ENCODE data around the gene BCR.

BCR gene

GRCh38 chr22:23280356-23281052 lies 100.2 kb downstream of the BCR start:
- no peak for DNase-seq

DNA sequence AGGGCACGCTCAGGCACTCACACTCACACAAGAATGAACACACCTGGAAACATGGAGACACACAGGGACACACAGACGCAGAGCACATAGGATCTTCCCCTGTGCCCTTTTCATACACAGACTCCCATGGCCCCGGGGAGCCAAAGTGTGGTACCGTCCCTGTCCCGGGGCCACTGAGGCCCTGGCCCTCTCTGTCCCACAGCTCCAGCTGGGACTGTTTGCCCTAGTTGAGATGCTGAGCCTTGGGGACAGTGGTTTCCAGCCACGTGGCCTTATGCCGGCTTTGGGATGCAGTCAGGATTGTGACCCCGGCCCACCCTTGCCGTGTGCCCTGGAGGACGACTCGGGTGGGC lies 100.7 kb downstream of the BCR start:
- no peak for DNase-seq

DNA sequence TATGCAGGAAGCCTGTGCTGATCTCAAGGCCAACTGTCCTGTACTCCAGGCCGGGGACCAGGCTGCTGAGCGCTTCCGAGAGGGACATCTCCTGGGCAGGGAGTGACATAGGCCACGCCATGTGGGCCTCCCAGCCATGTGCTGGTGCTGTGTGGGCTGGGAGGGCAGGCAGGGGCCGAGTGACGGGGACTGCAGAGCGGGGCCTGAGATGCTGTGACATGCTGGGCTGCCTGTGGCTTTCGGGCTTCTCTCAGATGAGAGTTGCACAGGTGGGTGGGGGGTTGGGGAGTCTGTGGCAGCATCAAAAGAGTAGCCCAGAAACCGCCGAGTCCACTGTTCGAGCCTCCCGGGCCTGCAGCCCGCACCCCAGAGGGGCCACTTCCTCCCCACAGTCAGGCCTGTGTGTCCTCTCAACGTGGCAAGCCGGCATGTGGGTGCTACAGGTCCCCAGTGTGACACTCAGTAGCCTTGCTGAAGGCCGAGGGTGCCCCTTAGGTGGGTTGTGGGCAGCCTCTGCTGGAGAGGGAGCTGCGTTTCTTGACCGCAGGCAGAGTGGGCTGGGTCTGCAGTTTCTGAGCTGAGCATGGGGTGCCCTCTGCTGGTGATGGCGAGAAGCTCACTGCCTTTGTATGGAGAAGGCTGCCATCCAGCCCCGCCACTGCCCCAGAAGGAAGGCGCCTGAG lies 101.2 kb downstream of the BCR start:
- no peak for DNase-seq

DNA sequence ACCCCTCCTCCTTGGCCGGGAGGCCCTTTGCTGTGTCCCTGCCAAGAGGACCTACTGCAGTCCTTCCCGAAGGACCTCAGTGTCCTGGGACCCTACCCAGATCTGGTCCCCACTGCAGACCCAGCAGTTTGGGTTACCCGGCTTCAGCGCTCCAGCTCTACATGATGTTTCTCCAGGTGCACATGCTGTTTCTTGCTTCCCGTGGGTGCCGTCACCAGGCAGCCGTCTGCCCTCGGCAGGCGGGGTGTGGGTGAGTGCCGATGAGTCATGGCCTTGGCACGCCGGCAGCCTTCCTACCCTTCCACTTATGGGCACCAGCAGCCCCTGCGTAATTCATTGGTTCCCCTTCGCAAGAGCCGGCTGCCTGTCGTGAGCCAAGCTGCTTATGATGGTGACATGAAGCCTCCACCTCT lies 101.8 kb downstream of the BCR start:
- DNase-seq: no peak

DNA sequence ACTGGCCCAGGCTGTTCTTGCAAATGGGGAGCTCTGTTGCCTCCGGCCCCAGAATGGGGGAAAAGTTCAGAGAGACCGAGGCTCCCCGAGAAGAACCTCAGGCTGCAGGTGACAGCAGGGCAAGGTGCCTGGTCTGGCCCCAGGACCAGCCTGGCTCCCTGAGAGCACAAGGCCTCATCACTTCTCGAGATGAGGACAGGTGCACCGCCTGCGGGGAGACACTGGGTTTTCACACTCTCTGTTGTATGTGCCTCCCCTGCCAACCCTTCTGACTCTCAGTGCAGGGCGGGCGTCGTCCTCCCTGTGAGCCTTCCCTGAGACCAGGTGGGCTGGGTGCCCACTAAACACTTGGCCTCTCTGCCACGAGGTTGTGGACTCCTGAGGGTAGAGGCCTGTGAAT lies 102.2 kb downstream of the BCR start:
- no peak for DNase-seq

DNA sequence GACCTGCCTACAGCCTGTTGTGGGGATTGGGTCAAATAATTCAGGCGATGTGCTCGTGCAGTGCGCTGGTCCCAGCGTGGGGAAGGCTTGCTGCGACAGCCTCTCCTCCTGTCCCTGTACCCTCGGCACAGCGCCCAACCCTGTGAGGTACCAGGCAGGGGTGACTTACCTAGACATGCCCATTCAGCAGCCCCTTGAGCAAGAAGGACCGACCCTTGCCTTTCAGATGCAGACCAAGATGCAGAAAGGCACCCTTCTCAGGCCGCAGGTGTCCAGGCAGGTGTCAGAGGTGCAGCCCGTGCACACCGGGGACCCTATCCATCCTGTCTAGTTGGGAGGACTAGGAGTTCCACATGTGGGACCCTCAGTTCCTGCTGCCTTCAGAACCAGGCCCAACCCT lies 102.7 kb downstream of the BCR start:
- no peak for DNase-seq

- no peak for DNase-seq
Observed at GRCh38 chr22:23283591-23284503, 103.5 kb downstream of the BCR start.

- no peak for DNase-seq
Observed at GRCh38 chr22:23284504-23285033, 104.3 kb downstream of the BCR start.

DNA sequence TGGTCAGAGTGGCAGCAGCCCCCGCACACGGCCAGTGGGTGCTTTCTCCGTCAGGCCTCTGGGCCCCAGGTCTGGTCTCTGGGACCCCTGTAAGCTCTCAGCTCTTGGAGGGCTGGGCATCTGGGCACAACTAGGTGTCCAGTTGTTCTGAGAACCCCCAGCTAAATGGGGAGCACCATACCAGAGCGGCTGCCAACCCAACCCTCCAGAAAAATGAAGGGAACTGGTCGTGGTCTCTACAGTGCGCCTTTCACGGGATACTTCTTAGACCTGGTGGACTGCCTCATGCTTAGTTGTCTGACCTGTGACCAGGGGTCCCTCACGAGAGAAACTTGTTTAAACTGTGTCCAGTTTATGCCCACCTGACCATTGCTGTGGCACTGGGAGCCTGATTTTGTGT lies 104.9 kb downstream of the BCR start:
- DNase-seq: no peak

GRCh38 chr22:23285734-23286133 lies 105.4 kb downstream of the BCR start:
- no peak for DNase-seq

- DNase-seq: no peak
Observed at GRCh38 chr22:23286296-23286695, 106.0 kb downstream of the BCR start.

DNA sequence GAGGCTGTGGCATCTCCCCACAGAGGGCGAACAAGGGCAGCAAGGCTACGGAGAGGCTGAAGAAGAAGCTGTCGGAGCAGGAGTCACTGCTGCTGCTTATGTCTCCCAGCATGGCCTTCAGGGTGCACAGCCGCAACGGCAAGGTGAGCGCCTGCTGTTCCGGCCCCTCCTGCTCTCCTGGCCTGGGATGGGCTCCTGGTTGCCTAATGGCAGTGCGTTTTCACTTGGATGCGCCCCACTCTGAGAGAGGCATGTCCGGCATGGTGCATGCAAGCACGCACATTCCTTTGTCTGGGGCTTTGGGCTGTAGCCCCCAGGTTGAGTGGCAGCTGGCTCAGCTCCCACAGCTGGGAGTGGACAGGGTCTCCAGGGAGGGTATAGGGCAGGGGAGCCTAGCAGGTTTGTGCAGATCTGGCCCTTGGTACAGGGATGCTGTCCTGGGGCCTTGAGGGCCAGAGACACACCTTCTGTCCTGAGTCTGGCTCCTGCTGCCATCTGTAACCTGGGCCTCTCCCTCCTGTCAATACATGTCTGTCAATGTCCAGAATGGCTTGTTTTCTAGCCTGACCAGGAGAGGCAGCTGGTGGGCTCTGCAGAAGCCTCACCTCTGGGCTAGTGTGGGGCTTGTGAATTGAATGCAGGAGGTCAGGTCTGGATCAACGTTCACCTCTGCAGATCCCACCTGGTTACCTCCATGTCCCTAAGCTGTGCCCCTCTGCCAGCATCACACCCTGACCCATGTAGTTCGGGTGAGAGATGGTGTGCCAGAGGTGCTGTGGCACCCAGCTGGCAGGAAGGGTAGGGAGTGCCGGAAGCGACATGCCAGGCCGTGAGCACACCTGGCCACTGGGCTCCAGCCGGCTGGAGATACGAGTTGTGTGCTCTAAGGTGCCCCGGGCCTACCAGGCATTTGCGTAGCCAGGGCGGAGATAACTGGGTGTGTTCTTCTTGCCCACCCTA lies 107.1 kb downstream of the BCR start:
- no peak for DNase-seq

DNA sequence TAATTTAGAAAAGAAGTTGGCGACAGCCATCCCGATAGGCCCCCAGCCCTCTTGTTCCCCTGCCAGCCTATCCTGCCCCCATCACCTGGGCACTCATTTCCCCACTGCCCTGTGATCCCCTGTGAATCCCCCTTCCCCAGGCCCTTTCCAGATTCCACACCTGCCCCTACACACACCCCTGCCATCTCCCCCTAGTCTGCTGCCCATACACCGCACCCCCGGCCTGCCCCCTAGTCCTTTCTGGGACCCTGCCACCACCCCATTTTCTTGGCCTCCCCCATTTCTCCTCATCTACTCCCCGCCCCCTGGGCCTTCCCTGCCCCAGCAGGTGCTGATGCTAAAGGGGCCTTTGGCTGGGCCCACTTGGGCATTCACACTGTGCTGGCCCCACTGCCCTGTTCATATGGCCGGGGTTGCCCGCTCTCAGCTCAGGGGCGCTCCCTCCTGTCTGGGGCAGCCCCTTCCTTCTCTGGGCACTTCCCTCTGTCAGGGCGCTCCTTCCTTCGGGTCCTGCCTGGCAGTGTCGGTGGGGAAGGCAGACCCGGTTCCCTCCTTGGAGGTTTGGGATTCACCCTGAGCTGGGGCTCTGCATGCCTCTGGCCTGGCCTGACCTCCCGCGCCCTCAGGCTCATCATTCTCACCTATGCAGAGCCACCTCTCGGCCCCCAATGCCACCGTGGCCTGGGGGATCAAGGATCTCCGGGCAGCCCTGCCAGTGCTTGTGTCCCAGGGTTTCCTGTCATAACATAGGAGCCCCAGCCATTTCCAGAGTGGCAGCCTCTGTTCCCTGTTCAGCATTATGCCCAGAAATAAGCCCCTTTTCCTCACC lies 108.2 kb downstream of the BCR start:
- no peak for DNase-seq

DNA sequence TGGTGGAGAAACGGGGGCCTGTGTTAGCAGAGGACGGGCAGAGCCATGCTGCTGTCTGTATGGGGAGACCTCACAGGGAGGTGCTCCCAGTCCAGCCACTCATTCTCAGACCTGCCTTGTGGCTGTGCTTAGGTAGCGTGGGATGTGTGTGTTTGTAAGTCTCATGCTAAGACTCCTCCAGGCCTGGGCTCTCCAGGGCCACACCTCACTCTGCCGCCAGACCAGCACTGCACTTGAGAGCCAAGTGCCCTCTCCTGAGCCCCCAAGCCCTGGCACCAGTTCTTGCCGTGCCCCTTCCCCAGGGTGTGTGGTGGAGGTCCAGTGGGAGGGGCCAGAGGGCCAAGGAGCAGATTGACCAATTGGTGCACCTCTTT lies 108.8 kb downstream of the BCR start:
- DNase-seq: no peak

DNA sequence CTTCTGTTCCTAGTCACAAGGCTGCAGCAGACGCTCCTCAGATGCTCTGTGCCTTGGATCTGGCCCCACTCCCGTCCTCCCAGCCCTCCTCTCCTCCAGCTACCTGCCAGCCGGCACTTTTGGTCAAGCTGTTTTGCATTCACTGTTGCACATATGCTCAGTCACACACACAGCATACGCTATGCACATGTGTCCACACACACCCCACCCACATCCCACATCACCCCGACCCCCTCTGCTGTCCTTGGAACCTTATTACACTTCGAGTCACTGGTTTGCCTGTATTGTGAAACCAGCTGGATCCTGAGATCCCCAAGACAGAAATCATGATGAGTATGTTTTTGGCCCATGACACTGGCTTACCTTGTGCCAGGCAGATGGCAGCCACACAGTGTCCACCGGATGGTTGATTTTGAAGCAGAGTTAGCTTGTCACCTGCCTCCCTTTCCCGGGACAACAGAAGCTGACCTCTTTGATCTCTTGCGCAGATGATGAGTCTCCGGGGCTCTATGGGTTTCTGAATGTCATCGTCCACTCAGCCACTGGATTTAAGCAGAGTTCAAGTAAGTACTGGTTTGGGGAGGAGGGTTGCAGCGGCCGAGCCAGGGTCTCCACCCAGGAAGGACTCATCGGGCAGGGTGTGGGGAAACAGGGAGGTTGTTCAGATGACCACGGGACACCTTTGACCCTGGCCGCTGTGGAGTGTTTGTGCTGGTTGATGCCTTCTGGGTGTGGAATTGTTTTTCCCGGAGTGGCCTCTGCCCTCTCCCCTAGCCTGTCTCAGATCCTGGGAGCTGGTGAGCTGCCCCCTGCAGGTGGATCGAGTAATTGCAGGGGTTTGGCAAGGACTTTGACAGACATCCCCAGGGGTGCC lies 109.8 kb downstream of the BCR start:
- DNase-seq: no peak

GRCh38 chr22:23291806-23292452 lies 111.6 kb downstream of the BCR start:
- no peak for DNase-seq

- no peak for DNase-seq
Observed at GRCh38 chr22:23292453-23293350, 112.4 kb downstream of the BCR start.

- no peak for DNase-seq
Observed at GRCh38 chr22:23293720-23294119, 113.4 kb downstream of the BCR start.

DNA sequence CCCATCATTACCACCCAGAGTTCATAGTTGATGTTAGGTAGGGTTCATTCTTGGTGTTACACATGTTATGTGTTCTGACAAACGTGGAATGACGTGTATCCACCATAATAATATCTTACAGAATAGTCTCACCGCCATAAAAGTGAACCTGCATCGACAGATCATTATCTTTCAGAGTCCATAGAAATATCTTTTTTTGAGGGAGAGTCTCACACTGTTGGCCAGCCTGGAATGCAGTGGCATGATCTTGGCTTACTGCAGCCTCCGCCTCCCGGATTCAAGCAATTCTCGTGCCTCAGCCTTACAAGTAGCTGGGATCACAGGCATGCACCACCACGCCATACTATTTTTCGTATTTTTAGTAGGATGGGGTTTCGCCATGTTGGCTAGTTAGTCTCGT lies 113.9 kb downstream of the BCR start:
- DNase-seq: no peak

All from NCI-H2081 treated with DMSO at 0.1 percent for 48 hours (cell line).